ENCODE data around the gene TCTN2. TPM values are rescaled to one million over a fixed set of nuclear protein-coding genes. Genes with fewer than 3 reads are reported as not detected.

The TCTN2 gene
- total RNA-seq, 1 experiment from 2014 or later: 11.5 TPM

DNA sequence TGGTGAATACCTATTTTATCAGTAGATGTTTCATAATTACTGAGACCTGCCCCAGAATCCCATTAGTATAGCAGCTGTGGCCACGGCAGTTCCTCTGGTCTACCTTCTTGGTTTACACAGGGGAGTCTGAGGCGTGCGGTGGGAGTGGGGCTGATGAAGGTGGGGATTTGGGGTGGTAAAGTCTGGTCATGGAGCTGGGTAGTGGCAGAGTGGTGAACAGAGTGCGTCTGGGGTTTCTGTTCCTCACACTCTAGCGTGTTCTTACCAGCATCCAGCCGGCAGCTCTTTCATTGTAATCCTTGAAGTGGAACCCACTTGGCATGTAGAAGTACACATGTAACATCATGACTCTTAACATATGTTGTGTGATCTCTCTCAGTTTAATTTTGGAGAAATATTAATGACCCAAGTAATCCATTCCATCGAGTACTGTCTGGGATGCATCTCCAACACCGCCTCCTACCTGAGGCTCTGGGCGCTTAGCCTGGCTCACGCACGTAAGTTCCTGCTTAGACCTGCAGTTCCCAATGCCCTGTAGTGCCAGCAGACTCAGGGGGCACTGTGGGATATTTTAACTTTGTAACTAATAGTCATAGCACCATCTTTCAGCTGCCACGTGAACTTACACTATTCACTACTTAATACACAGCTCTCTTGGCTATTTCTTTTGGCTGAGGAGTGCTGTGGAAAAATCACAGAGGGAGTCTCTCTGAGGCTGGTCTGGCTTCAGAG lies 83.3 kb downstream of the TCTN2 start:
- TF ChIP-seq CTCF (IDR thresholded peaks at IDR 0.05; ENCODE audit: unreplicated experiment): no peak
- H3K27me3 Mint-ChIP-seq (ENCODE audit: unreplicated experiment): no peaks in the 10 kb centered on the region
- no peak for DNase-seq
- no TSS peak for BruUV-seq (replicated peaks)
- H3K9me3 Mint-ChIP-seq (ENCODE audit: low read depth, unreplicated experiment): no peaks in the 10 kb centered on the region
- H3K4me3 Mint-ChIP-seq (ENCODE audit: low read depth, unreplicated experiment): no peak overlapping the region
- intact Hi-C loops (cut with micrococcal nuclease; ENCODE audit: unreplicated experiment): no loop called here
- CTCF ChIA-PET: no interaction called here
- no peak overlapping the region for H3K27ac Mint-ChIP-seq (ENCODE audit: unreplicated experiment)
- H3K4me1 Mint-ChIP-seq (ENCODE audit: low read depth, unreplicated experiment): no peaks in the 10 kb centered on the region
- peaks cover 15% of the 10 kb centered on the region for H3K36me3 Mint-ChIP-seq (ENCODE audit: insufficient read depth, unreplicated experiment)

- Mint-ChIP-seq H3K27ac (ENCODE audit: unreplicated experiment) (no peak overlapping the region), H3K36me3 (ENCODE audit: insufficient read depth, unreplicated experiment) (peaks cover 19% of the 10 kb centered on the region), H3K4me3 (ENCODE audit: low read depth, unreplicated experiment) (no peak overlapping the region), H3K9me3 (ENCODE audit: low read depth, unreplicated experiment) (no peaks in the 10 kb centered on the region), H3K27me3 (ENCODE audit: unreplicated experiment) (no peaks in the 10 kb centered on the region), H3K4me1 (ENCODE audit: low read depth, unreplicated experiment) (no peaks in the 10 kb centered on the region)
- BruUV-seq (replicated peaks): no TSS peak
- CTCF ChIA-PET: interaction anchor here (0.7 kb wide), 1 partner anchor 67 kb away, joined by 3 read pairs; no protein-coding TSS in a partner anchor
- TF ChIP-seq CTCF (IDR thresholded peaks at IDR 0.05; ENCODE audit: unreplicated experiment): no peak
- no peak for DNase-seq
- intact Hi-C loops (cut with micrococcal nuclease; ENCODE audit: unreplicated experiment): no loop called here
These were observed 86.6 kb downstream of the TCTN2 start for GRCh38 chr12:123757561-123757960.

Other genes with a start within 250 kb of the TCTN2 start
- gene RILPL2, start 234.4 kb upstream of the TCTN2 start, total RNA-seq (2022): 2.4 and 2.8 TPM in 2 replicates
- 26.9 and 34.9 TPM in 2 replicates for gene SNRNP35, start 213.0 kb upstream of the TCTN2 start, total RNA-seq (2022)
- gene RILPL1, start 137.4 kb upstream of the TCTN2 start, total RNA-seq (2022): 9.5 and 9.7 TPM in 2 replicates
- gene TMED2, start 86.6 kb upstream of the TCTN2 start, total RNA-seq (2022): 459 and 461 TPM in 2 replicates
- 52.7 TPM in 2 replicates for gene DDX55, start 69.0 kb upstream of the TCTN2 start, total RNA-seq (2022)
- gene EIF2B1, start 37.4 kb upstream of the TCTN2 start, total RNA-seq (2022): 57.0 and 63.6 TPM in 2 replicates
- gene GTF2H3, start 37.3 kb upstream of the TCTN2 start, total RNA-seq (2022): 59.8 and 66.5 TPM in 2 replicates
- gene ATP6V0A2, start 41.2 kb downstream of the TCTN2 start, total RNA-seq (2022): 37.8 and 41.0 TPM in 2 replicates
- 0.14 and 0.20 TPM in 2 replicates for gene DNAH10, start 91.2 kb downstream of the TCTN2 start, total RNA-seq (2022)